Upper lobe of left lung (tissue), 6 donors: ENCODE data around the gene ADAMTSL3. TPM values are rescaled to one million over a fixed set of nuclear protein-coding genes. Genes with fewer than 3 reads are reported as not detected.
"Not testable (repeated sequence)": the region's sequence is repeated elsewhere in the genome, so short reads cannot be mapped to it uniquely, and the experiment has no call there.

Experiments used
- ATAC-seq, 2 donors: fragments of 200-7000 bp; cut with Tn5 transposase; one replicate each; pipeline ENCODE4 v1.9.1; 2022; ENCODE audit warnings: mild to moderate bottlenecking in 2 of 2, moderate library complexity in 2 of 2; ENCODE audit not compliant: low FRiP score in 2 of 2
- DNase-seq, 2 donors: peaks; one replicate each; pipeline ENCODE4 v3.0.0-alpha.2; 2019 to 2020
- H3K27ac ChIP-seq, 4 donors: fragments of 200-600 bp; sonication (generic); one replicate each; pipeline ENCODE4 v1.5.1; 2016 to 2019
- H3K27me3 ChIP-seq, 4 donors: fragments of 200-600 bp; sonication (generic); one replicate each; pipeline ENCODE4 v1.5.1; 2017 to 2019
- H3K36me3 ChIP-seq, 4 donors: fragments of 200-600 bp; sonication (generic); one replicate each; pipeline ENCODE4 v1.5.1; 2016 to 2019
- H3K4me1 ChIP-seq, 4 donors: fragments of 200-600 bp; sonication (generic); one replicate each; pipeline ENCODE4 v1.5.1; 2018 to 2019
- H3K4me3 ChIP-seq, 4 donors: fragments of 200-600 bp; sonication (generic); one replicate each; pipeline ENCODE4 v1.5.1; 2017 to 2019; ENCODE audit warnings: mild to moderate bottlenecking in 2 of 4, moderate library complexity in 1 of 4
- H3K9me3 ChIP-seq, 4 donors: fragments of 200-600 bp; sonication (generic); one replicate each; pipeline ENCODE4 v1.5.1; 2018 to 2019
- CTCF ChIP-seq, 6 experiments: fragments of 450-650 bp in 4 of 6; fragments of 200-600 bp in 2 of 6; sonication (generic) in 2 of 6; IDR thresholded peaks; one replicate each; pipeline ENCODE4 v1.5.1; 2016 to 2019; ENCODE audit warnings: antibody characterized with exemption in 6 of 6
- EP300 ChIP-seq, 4 donors: sonication (generic); formaldehyde crosslinking; IDR thresholded peaks; one replicate each; pipeline ENCODE4 v1.5.1; 2017; ENCODE audit warnings: antibody characterized with exemption in 4 of 4, control low read depth in 2 of 4
- POLR2A ChIP-seq, 4 donors: fragments of 450-650 bp; IDR thresholded peaks; one replicate each; pipeline ENCODE4 v1.5.1; 2016 to 2017; ENCODE audit warnings: antibody characterized with exemption in 4 of 4, mild to moderate bottlenecking in 2 of 4
- POLR2AphosphoS5 ChIP-seq, 2 donors: sonication (generic); formaldehyde crosslinking; IDR thresholded peaks; one replicate each; pipeline ENCODE4 v1.5.1; 2017; ENCODE audit warnings: antibody characterized with exemption in 2 of 2
- WGBS, 2 donors: methylation state at CpG; one replicate each; pipeline ENCODE4 v1.1.5; 2017 to 2018; 5-methylcytosine and 5-hydroxymethylcytosine counted together
- total RNA-seq, 6 donors: library from RNA; depleted of rRNA in 4 of 6; stranded (reverse); fragments of >200 nt in 4 of 6; gene quantifications; one replicate each; pipeline versions ENCODE4 v1.1.0 to v1.2.1, GENCODE V29; 2016 to 2021
- donor health status: DM: no; HTN: no; CAD: no; lungs with moderate emphysema.
- donor health status: DM: no; HTN: yes; CAD: no; lungs with severe emphysema.

ADAMTSL3 gene
- total RNA-seq, 6 donors from 2014 or later: 8.8 to 22.2 (median 11.7) TPM

GRCh38 chr15:83955806-83956265 is 301.9 kb downstream of the ADAMTSL3 start:
- H3K36me3 ChIP-seq: no peaks in the 10 kb centered on the region
- H3K27me3 ChIP-seq: no peaks in the 10 kb centered on the region
- 67 to 100% methylated on average over 1 of the region's 1 CpG for WGBS, 2 donors
- ATAC-seq: peak in 1 of 2 donors; percentile 28
- H3K4me3 ChIP-seq: no peak overlapping the region
- TF ChIP-seq EP300 (IDR thresholded peaks at IDR 0.05) (no peak), POLR2A (IDR thresholded peaks at IDR 0.05) (no peak), POLR2AphosphoS5 (IDR thresholded peaks at IDR 0.05) (no peak), CTCF (IDR thresholded peaks at IDR 0.05) (no peak)
- no peak for DNase-seq
- no peaks in the 10 kb centered on the region for H3K9me3 ChIP-seq
- H3K4me1 ChIP-seq: no peaks in the 10 kb centered on the region
- no peak overlapping the region for H3K27ac ChIP-seq

- WGBS, 2 donors: 77 to 80% methylated on average over 4 of the region's 4 CpGs
- Histone ChIP-seq H3K4me1 (no peaks in the 10 kb centered on the region), H3K4me3 (no peak overlapping the region), H3K27me3 (no peaks in the 10 kb centered on the region), H3K27ac (no peak overlapping the region), H3K9me3 (no peaks in the 10 kb centered on the region), H3K36me3 (no peaks in the 10 kb centered on the region)
- TF ChIP-seq CTCF (IDR thresholded peaks at IDR 0.05) (no peak), POLR2AphosphoS5 (IDR thresholded peaks at IDR 0.05) (no peak), EP300 (IDR thresholded peaks at IDR 0.05) (no peak), POLR2A (IDR thresholded peaks at IDR 0.05) (no peak)
- ATAC-seq (no peak), DNase-seq (no peak)
Observed at GRCh38 chr15:83956887-83957286, 303.0 kb downstream of the ADAMTSL3 start.

DNA sequence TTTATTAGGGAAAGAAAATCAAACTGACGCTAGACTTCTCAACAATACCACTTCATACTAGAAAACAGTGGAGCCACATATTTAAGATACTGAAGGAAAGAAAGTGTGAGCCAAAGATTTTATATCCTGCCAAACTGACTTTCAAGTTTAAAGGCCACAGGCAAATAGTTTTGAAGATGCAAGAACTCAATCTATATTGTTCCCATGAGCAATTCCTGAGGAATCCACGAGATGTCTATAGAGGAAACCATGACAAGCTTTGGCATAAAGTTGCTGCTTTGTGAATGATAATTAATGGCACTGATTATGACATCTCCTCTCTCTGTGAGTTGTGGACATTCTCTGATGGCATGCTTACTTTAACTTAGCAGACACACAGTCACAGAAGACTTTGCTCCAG is 305.6 kb downstream of the ADAMTSL3 start:
- Histone ChIP-seq H3K27me3 (no peaks in the 10 kb centered on the region), H3K27ac (no peak overlapping the region), H3K9me3 (no peaks in the 10 kb centered on the region), H3K36me3 (no peaks in the 10 kb centered on the region), H3K4me1 (no peaks in the 10 kb centered on the region), H3K4me3 (no peak overlapping the region)
- WGBS, 2 donors: 77 to 80% methylated on average over 2 of the region's 2 CpGs
- no peak for DNase-seq
- no peak for ATAC-seq
- TF ChIP-seq POLR2A (IDR thresholded peaks at IDR 0.05): no peak
- no peak for TF ChIP-seq EP300 (IDR thresholded peaks at IDR 0.05)
- TF ChIP-seq POLR2AphosphoS5 (IDR thresholded peaks at IDR 0.05): no peak
- no peak for TF ChIP-seq CTCF (IDR thresholded peaks at IDR 0.05)

- TF ChIP-seq CTCF (IDR thresholded peaks at IDR 0.05) (no peak), POLR2AphosphoS5 (IDR thresholded peaks at IDR 0.05) (no peak), EP300 (IDR thresholded peaks at IDR 0.05) (no peak), POLR2A (IDR thresholded peaks at IDR 0.05) (no peak)
- Histone ChIP-seq H3K27ac (no peak overlapping the region), H3K4me3 (no peak overlapping the region), H3K9me3 (no peaks in the 10 kb centered on the region), H3K36me3 (no peaks in the 10 kb centered on the region), H3K27me3 (no peaks in the 10 kb centered on the region), H3K4me1 (no peaks in the 10 kb centered on the region)
- DNase-seq: no peak
- 78 to 81% methylated on average over 6 of the region's 6 CpGs for WGBS, 2 donors
- ATAC-seq: no peak
Observed at GRCh38 chr15:83960192-83960829, 306.4 kb downstream of the ADAMTSL3 start.

GRCh38 chr15:83961311-83961710 is 307.4 kb downstream of the ADAMTSL3 start:
- no peak for DNase-seq
- WGBS, 2 donors: 78 to 86% methylated on average over 3 of the region's 3 CpGs
- TF ChIP-seq CTCF (IDR thresholded peaks at IDR 0.05) (no peak), POLR2A (IDR thresholded peaks at IDR 0.05) (no peak), POLR2AphosphoS5 (IDR thresholded peaks at IDR 0.05) (no peak), EP300 (IDR thresholded peaks at IDR 0.05) (no peak)
- no peak overlapping the region for H3K4me3 ChIP-seq
- H3K9me3 ChIP-seq: no peaks in the 10 kb centered on the region
- H3K27ac ChIP-seq: no peak overlapping the region
- H3K36me3 ChIP-seq: no peaks in the 10 kb centered on the region
- ATAC-seq: no peak
- no peaks in the 10 kb centered on the region for H3K4me1 ChIP-seq
- H3K27me3 ChIP-seq: no peaks in the 10 kb centered on the region

DNA sequence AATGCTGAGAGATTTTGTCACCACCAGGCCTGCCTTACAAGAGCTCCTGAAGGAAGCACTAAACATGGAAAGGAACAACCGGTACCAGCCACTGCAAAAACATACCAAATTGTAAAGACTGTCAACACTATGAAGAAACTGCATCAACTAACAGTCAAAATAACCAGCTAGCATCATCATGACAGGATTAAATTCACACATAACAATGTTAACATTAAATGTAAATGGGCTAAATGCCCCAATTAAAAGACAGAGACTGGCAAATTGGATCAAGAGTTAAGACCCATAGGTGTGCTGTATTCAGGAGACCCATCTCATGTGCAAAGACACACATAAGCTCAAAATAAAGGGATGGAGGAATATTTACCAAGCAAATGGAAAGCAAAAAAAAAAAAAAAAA is 311.0 kb downstream of the ADAMTSL3 start:
- not testable (repeated sequence) for DNase-seq, H3K9me3 ChIP-seq, H3K4me3 ChIP-seq, H3K27me3 ChIP-seq, H3K27ac ChIP-seq, H3K4me1 ChIP-seq, ATAC-seq, H3K36me3 ChIP-seq
- 91 to 95% methylated on average over 1 of the region's 1 CpG for WGBS, 2 donors
